Measurements from ENCODE around the gene FGF23.

Gene FGF23

DNA sequence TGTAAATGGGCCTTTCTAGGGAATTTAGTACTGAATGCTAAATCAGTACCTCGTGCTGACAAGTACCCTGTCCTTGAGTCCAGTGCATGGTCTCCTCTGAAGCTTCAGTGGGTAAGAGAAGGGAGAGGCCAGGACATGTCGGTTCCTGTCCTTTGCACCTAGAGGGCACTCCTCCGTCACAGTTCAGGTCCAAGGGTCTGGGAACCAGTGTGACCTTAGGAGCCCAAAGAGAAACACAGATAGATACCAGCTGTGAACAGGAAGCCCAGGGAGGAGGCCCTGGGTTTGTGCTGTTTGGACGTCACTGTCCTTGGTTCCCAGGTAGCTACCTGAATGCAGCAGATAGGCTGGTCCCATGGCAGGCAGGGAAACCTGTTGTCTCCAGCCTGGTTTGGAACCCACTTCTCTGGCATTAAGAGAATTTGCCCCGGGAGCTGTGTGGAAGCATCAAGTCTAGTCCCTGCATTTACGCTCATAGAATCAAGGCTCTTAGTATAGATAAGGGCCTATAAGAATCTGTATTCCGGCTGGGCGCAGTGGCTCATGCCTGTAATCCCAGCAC lies 3.9 kb upstream of the FGF23 start:
- no peak for DNase-seq (ENCODE audit: low read depth in 2 of 2)

DNA sequence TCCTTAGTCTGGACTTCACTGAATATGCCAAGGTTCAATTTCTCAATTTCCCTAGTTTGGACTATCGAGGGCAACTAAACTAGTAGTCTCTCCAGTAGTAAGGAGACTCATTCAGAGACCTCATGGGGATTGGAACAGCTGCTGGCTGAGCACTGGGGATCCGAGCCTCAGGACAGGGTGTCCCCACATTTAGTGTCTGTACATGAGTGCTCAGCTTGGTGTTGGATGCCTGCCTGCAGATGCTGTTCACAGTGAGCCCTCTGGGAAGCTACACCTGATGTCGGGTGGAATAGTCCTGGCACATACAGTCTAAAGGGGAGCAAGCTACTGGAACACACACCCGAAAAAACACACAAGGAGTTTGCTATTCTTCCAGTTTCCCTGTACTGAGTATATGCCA lies 820 bp upstream of the FGF23 start:
- no peak for DNase-seq (ENCODE audit: low read depth in 2 of 2)

DNA sequence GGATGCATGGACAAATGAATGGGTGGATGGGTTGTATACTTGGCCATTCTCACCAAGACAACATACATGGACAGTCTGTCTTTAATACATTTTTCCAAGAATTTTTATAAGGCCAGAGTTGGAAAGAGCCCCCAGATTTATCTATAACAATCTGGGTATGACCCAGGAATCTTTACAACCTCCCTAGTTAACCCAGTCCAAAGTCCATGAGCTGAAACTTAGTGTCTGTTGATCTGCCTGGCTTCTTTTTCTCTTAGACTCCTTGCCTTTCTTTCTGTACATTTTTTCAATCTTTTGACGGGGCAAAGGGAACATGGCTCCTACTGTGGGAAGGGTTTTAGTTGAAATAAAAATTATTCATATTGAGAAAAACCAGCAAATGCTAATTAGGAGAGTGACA lies 740 bp downstream of the FGF23 start:
- DNase-seq (ENCODE audit: low read depth in 2 of 2) = no peak

DNA sequence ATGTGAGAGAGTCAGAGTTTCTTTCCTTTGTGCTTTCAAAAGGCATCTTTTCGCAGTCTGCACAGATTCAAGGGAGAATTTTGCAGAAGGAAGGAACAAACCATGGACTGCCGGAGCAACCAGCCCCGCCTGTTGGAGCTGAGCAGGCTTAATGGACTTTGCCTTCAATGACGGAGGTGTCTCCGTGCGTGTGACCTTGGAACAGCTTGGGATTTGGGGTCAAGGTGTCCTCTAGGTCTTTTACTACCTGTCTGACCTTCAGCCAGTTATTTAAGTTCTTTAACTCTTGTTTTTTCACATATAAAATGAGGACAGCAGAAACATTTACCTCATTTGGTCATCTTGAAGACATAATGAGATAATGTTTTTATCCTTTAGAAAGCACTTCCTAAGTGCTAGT lies 4.1 kb downstream of the FGF23 start:
- DNase-seq (ENCODE audit: low read depth in 2 of 2) = no peak

DNA sequence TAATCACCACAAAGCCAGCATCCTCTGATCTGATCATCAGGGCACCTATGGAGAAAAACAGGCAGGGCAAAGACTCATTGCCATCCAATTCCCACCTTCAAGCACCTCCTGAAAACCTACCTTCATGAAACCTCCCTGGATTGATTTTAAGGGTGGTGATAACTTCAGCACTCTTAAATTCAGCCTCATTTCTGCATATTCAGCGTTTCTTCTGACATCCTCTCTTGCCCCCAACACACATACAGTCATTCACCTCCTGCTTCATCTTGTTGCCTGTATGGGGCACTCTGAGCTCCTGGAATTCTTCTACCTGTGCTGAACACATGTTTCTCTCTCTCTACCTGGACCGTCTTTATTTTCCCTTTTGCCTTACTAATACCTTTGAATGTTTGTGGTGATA lies 6.9 kb downstream of the FGF23 start:
- DNase-seq (ENCODE audit: low read depth in 2 of 2) = no peak

DNA sequence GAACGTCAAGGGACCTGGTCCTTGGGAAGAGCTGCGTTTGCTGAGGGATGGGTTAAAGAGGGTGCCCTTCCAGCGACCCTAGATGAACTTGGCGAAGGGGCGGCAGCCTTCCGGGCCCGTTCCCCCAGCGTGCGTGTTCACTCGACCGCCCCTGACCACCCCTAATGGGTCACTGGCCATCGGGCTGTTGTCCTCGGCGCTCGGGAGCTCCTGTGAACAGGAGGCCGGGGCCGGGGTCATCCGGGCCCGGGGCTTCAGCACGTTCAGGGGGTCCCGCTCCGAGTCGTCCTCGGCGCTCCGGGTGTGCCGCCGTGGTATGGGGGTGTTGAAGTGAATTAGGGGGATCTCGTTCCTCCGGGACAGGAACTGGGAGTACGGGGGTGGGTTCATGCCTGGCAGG lies 9.2 kb downstream of the FGF23 start:
- no peak for DNase-seq (ENCODE audit: low read depth in 2 of 2)

DNA sequence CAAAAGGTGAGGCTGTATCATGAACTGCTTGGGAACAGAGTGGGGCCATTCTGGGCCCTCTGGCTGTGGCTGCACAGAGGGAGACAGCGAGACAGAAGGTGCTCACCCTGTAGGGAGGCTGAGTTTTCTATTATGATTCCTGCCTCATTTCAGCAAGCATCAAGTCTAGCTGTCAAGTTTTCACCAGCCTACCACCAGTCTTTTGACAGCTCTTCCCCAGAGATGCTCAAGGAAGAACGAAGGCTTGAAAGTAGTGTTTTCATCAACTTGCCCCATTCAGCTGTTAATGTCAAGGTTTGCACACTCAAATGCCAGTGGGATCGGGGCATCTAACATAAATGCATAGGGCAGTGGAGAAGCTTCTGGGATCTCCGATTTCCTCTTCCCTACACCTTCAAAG lies 10.0 kb downstream of the FGF23 start:
- no peak for DNase-seq (ENCODE audit: low read depth in 2 of 2)

DNA sequence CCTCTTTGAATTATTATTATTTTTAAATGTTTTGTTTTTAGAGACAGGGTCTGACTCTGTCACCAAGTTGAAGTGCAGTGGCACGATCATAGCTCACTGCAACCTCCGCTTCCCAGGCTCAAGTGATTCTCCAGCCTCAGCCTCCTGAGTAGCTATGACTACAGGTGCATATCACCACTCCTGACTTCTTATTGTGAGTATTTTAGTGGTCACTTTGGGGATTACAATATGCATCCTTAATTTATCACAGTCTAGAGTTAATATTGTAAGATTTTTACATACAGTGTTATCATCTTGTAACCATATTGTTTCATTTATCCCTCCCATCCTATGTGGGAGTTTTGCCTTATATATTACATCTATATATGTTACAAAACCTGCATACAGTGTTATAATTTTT lies 13.4 kb downstream of the FGF23 start:
- no peak for DNase-seq (ENCODE audit: low read depth in 2 of 2)

DNA sequence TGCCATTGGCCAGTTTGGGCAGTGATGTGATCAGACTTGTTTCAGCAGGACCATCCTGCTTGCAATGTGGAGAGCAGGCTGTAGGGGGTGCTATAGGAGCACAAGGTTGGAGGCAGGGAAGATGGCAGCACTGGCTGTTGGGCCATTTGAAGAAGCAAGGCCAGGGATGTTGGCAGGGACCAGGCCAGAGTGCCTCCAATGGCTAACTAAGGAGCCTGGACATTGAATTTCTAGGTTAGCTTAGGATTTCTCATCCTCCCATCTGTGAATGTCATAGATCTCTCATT lies 23.5 kb downstream of the FGF23 start:
- DNase-seq (ENCODE audit: low read depth in 2 of 2) = peak in 1 of 2 donors; percentile 5

DNA sequence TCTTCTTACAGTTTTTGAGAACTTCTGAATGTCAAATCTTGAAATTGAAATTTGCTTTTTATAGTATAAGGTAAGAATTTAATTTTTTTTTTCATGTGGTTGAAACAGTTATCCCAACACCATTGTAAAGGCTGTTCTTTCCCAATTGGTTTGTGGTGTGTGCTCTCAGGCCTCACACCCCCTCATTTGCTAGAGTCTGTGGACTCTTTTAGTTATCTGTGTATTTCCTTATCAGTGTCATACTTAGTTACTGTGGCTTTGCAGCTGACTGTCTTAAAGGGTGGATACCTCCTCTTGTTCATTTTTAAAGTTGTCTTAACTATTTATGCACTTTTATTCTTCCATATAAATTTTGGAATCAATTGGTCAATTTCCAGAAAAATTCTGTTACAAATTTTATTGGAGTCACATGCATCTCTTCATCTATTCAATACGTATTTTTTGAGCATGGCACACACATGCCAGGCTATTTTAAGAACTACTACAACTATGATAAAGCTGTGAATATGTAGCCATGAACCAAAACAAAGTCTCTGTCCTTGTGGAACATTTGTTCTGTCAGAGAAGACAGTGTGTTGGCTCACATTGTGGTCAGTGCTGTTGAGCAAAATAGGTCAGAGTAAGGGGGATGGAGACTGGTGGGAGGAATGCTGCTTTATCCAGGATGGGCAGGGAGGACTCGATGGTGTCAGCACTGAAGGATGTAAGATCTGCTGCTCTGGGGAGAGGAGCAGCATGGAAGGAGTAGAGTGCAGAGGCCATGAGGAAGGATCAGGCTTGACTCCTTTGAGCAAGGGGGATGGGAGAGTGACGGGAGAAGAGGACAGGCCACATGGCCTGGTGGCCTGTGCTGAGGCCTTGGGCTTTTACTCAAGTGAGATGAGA lies 24.1 kb downstream of the FGF23 start:
- DNase-seq (ENCODE audit: low read depth in 2 of 2) = no peak

DNA sequence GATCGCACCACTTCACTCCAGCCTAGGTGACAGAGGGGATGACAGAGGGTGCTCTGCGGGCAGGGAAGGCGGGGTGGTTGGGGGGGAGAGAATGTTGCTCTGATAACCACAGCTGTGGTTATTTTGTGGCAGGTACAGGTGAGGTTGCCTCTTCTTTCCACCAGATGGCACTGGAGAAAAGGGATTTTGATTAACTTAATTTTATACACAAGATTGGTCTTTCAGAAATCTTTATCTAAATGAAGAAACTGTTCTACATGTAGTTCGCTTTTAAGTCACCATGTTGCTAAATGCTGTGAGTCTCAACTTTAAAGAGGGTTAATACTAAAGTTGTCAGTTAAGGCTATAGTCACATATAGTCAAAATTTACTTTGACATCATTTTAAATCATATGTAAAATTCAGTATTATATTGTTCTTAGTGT lies 25.7 kb downstream of the FGF23 start:
- DNase-seq (ENCODE audit: low read depth in 2 of 2) = peak in 1 of 2 donors; percentile 23

DNA sequence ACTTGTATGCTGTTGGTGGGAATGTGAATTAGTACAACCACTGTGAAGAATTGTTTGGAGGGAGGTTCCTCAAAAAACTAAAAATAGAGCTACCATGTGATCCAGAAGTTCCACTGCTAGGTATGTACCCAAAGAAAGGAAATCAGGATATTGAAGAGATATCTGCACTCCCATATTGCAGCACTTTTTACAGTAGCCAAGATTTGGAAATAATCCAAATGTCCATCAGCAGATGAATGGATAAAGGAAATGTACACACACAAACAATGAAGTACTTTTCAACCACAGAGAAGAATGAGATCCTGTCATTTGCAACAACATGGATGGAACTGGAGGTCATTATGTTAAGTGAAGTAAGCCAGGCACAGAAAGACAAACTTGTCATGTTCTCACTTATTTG lies 32.6 kb downstream of the FGF23 start:
- no peak for DNase-seq (ENCODE audit: low read depth in 2 of 2)

DNA sequence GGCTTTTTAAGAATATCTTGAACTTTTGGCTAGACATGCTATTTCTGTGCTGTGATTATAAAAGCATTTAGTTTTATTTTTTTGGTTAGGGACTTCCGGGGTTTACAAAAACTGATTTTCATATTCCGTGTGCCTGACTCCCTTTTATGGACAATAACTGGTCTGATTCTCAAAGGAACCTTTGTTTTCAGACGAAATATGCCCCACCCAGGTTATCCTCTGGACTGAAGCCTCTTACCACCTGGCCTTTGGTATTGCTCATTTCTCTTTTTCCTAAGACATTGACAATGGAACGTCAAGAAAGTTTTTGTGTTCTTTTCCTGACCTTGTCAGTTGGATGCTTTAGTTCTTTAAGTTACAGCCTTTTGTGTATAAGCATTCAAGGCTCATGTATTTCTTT lies 47.7 kb downstream of the FGF23 start:
- DNase-seq (ENCODE audit: low read depth in 2 of 2) = no peak

DNA sequence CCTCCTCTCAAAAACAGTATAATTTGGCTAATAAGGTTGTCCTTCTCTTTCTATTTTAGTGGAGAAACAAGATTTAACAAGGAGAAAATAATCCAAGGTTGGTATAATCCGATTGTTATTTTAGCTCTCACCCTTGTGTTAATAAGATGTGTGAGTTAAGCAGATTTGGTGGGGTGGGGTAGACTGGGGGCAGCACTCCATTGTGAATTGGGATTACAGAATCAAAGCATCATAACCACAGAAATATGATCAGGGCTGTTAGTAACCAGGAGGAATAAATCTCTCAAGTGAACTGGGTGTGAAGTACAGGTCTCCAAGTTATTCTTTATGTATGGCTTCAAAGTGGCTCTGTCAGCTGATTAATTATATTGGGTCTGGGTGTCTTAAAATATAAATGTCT lies 48.3 kb downstream of the FGF23 start:
- no peak for DNase-seq (ENCODE audit: low read depth in 2 of 2)

DNA sequence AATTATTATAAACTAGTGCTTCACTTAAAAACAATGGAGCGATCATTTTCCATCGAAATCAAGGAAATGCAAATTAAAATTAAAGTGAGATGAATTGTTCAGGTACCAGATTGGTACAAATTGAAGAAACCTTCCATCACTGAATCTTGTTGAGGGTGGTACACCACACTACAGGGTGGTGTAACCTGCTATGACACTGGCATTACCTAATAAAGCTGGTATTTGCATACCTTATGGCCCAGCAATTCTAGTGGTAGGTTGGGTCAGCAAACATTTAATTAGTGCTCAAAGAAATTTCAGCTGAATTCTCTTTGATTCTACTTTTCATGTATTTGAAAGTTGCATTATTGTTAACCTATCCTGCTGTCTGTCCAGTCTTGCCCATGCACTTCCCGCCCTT lies 49.3 kb downstream of the FGF23 start:
- DNase-seq (ENCODE audit: low read depth in 2 of 2) = no peak

DNA sequence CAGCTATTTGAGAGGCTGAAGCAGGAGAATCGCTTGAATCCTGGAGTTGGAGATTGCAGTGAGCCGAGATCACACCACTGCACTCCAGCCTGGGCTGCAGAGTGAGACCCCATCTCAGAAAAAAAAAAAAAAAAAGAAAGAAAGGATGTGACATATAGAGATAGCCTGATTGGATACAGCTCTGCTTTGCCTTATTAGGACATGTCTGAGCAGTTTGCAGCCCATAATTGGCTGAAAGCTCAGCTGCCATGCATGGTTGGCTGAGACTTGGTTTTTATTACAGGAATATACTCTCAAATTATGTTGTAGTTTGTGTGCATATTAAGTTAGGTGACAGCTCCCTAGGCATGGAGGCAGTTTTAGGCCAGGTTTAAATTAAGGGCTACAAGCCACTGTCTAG lies 52.2 kb downstream of the FGF23 start:
- DNase-seq (ENCODE audit: low read depth in 2 of 2) = no peak

DNA sequence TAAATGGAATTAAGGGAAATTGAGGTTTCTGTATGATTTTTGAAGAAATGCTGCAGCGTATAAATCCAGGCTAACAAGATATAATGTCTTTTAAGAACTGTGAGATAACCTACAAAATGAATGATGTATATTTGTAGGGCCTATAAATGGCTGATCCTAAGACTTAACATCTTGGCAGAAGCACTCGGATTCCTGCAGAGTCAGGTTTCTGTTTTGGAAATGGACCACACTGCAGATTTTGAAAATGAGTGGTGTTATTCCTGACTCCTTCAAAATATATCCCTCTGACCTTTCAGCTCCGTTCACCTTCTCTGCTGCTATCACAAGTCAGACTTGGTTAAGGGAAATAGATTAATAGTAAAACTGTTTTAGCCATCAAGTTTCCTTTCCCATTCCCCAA lies 53.5 kb downstream of the FGF23 start:
- DNase-seq (ENCODE audit: low read depth in 2 of 2) = no peak

DNA sequence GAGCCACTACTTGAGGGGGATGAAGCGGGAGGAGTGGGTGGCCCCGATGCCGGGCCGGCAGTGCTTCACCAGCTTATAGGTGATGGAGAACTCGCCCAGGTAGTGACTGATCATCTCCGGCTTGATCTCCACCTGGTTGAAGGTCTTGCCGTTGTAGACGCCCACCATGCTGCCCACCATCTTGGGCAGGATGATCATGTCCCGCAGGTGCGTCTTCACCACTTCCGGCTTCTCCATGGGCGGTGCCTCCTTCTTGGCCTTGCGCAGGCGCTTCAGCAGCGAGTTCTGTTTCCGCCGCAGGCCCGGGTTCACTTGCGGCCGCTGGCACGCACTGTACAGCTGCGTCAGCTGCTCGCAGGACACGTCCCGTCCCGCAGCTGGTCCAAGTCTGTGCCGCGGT lies 55.1 kb downstream of the FGF23 start:
- no peak for DNase-seq (ENCODE audit: low read depth in 2 of 2)

DNA sequence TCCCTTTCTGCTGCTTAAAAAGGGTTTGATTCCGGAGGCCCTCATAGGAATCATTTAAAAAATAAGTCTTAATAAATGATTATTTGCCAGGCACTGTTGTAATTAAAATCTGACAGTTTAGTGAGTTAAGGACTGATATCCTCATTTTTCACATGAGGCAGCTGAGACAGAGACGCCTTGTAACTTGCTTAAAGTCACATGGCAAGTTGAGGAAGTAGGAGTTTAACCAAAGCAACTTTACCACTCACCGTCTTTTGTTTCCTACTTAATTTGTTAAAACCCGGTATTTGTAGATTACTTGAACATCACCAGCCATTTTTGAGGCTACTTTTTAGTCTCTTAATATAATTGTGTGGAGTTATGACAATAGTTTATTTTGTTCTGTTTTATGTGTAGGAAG lies 56.1 kb downstream of the FGF23 start:
- no peak for DNase-seq (ENCODE audit: low read depth in 2 of 2)

DNA sequence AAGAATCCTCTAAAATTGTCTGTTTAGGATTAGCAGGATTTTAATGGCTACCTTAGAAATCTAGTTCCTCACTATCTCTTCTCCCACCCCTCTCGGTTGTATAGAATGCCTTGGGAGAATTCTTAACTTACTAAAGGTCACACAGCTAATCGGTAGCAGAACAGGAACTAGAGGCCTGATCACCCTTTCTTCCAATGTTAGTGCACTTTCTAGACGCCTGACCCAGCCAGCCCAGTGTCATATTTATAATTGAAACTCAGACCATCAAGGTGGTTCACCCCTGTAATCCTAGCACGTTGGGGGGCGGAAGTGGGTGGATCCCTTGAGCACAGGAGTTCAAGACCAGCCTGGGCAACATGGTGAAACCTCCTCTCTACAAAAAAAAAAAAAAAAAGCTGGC lies 56.8 kb downstream of the FGF23 start:
- no peak for DNase-seq (ENCODE audit: low read depth in 2 of 2)

DNA sequence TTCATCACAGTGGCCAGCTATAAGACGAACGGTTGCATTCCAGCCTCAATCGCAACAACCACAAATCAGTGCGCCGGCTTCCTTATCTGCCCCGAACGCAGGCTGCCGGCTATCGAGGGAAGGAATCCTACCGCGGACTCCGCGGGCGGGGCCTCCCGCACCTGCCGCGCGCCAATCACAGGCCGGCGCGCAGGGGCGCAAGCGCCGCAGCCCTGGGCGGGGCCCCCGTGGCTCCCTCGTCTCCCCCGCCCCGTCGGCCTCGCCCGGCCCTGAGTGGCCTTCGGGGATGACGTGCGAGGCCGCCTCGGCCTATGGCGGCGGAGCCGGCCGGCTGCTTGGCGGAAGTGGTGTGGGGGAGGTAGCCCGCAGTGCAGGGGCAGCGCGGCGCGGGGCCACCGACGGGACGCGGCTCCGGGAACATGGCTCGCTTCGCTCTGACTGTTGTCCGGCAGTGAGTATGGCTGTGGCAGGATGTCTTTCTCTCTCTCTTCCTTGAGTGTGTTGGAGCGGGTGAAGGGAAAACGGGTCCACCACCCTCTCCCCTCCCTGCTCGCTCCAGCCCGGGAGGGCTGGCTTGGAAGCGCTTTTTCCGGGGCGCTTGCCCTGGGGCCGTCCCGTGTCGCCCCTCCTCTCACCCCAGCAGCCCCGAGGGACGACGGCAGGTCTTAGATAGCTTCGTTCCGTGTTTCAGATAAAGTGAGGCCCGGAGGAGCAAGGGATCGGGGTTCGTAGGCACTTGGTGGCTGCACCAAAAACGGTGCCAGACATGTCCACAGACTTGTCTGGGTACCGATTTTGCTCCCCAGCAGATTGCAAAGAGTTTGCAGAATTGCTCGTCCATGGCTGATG lies 58.4 kb downstream of the FGF23 start, which contains the start of gene TIGAR:
Gene TIGAR, plus strand, starts transcription at position 361 of the 849 bp plus-strand sequence. Its CDS starts 59 bp downstream, at position 420.
- DNase-seq (ENCODE audit: low read depth in 2 of 2) = peak; percentile 75 to 83

DNA sequence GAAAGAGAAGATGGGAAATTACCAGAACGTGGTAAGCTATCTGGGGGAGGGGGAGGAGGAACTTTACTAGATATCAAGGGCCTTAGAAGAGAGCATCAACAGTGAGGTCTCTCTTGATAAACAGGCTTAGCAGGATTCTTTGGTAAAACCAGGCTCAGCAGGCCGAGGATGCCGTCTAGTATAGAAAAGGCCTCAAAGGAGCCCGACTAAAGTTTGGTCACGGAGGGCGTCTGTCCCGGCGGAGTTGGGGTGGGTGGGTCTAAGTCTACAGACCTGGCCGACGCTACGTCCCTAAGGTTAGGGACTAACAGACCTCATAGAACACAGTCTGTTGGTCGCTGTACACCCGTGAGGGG lies 59.0 kb downstream of the FGF23 start:
- DNase-seq (ENCODE audit: low read depth in 2 of 2) = no peak

All from stimulated activated CD8-positive, alpha-beta memory T cell treated with anti-CD3 and anti-CD28 coated beads, Interleukin-7, amount 100 ng/mL, for 1 hour (primary cell).